ENCODE results near the gene CYP2R1.

DNA sequence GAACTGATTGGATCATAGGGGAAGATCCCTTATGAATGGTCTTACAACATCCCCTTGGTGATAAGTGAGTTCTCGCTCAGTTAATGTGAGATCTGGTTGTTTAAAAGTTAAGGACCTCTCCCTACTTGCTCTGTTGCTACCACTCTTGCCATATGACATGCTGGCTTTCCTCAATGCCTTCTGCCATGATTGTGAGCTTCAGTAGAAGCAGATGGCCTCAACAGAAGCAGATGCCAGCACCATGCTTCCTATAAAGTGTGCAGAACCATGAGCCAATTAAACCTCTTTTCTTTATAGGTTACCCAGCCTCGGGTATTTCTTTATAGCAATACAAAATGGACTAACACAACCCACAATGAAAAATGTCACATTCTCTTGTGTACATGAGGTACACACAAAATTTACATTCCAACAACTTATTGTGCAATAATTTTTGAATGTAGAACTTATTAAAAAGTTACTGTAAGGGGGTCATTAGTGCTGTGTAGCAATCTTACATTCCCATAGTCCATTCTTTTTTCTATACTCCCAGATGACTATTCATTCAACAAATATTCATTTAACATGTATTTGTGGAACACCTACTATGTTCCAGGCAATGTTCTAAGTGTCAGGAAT lies 10.3 kb downstream of the CYP2R1 start:
- TF ChIP-seq, protein P1, sequence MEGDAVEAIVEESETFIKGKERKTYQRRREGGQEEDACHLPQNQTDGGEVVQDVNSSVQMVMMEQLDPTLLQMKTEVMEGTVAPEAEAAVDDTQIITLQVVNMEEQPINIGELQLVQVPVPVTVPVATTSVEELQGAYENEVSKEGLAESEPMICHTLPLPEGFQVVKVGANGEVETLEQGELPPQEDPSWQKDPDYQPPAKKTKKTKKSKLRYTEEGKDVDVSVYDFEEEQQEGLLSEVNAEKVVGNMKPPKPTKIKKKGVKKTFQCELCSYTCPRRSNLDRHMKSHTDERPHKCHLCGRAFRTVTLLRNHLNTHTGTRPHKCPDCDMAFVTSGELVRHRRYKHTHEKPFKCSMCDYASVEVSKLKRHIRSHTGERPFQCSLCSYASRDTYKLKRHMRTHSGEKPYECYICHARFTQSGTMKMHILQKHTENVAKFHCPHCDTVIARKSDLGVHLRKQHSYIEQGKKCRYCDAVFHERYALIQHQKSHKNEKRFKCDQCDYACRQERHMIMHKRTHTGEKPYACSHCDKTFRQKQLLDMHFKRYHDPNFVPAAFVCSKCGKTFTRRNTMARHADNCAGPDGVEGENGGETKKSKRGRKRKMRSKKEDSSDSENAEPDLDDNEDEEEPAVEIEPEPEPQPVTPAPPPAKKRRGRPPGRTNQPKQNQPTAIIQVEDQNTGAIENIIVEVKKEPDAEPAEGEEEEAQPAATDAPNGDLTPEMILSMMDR (IDR thresholded peaks at IDR 0.05; ENCODE audit: insufficient read depth, low read length, poor library complexity, severe bottlenecking) = no peak
- no peak for TF ChIP-seq EZH2phosphoT487 (conservative IDR thresholded peaks at IDR 0.05; ENCODE audit: low read length)

All from SU-DHL-6 (cell line).